Lung microvascular endothelial cell (primary cell): ENCODE results near the gene GPX6. TPM values are rescaled to one million over a fixed set of nuclear protein-coding genes. Genes with fewer than 3 reads are reported as not detected.
"Not testable (repeated sequence)": the region's sequence is repeated elsewhere in the genome, so short reads cannot be mapped to it uniquely, and the experiment has no call there.

Experiments
- DNase-seq, 2 donors: peaks; one replicate each; pipeline versions ENCODE4 v3.0.0 to v3.0.0-alpha.2; 2010; ENCODE audit warnings: low read depth in 2 of 2
- total RNA-seq: library from RNA; depleted of rRNA; stranded (reverse); fragments of >200 nt; gene quantifications from 2 replicates; pipeline ENCODE4 v1.2.1, GENCODE V29; 2014

Gene GPX6
- total RNA-seq, 1 donor from 2014 or later = not detected

DNA sequence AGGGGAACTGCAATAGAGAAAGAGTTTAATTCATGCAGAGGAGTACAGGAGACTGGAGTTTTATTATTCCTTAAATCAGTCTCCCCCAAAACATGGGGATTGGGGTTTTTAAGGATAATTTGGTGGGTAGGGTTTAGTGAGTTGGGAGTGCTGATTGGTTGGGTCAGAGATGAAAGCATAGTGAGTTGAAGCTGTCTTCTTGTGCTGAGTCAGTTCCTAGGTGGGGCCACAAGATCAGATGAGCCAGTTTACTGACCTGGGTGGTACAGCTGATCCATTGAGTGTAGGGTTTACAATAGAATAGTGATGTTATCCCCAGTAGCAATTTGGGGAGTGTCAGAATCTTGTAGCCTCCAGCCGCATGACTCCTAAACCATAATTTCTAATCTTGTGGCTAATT is 29.1 kb downstream of the GPX6 start:
- DNase-seq = no peak

- DNase-seq = no peak
Measured at GRCh38 chr6:28485482-28485881, 30.1 kb downstream of the GPX6 start.

DNA sequence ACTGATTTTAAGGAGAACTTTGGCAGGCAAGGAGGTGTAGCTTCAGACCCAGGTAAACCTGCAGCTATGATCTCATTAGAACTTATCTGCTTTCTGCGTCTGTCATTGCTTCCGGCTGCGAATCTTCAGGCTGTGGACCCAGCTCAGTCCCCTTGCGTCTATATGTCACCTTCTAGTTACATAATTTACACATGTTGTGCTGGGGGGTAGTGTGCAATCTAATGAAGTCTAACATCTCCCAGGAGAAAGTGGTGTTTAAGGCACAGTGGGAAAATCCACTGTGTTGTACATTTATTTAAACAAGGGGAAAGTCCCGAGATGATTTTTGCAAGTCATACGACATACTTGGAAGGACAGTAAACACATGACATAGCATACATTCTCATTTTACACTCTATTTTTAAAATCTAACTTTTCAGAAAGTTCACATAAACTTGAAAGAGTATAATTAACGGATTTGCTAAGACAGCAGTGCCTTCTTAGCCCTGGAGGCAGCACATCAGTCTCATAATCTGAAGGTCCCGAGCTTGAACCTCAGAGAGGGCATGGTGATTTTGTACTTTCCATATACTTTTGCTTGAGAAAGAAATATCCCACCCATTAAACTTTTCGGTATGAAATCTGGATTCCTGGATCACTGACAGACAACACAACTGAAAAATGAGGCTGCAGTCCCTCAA is 35.2 kb downstream of the GPX6 start:
- DNase-seq = no peak

GRCh38 chr6:28478518-28478917 is 37.1 kb downstream of the GPX6 start:
- DNase-seq = no peak

DNA sequence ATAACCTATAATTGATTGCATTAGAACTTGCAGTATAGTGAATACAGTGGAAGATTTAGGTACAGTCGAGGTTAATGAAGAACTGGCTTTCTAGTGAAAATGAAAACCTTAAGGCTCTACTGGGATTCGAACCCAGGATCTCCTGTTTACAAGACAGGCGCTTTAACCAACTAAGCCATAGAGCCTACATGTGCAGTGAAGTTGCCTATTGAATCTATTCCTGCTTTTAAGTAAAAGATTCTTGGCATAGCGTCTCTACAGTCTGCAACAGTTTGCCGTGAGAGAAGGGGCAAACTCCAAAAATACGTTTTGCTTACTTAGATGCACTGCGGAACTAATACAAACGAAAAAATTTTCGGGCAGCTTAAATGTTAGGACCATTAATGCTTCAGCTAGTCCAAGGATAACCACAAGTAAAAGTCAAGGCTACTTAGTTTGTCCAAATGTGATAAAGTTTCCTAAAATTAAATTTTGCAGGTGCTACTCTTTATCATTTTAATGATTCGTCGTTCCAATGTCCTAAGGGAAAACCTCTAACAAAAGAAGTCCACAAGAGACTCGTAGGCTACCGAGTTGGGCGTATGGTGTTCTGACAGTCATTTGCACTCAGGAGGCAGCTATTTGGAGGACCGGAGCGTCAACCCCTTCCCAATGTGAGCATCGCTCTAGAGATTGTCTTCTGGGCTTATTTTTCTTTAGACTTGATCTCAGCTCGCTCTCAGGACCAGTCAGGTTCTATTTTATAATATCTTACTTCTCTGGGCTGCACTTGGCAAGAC is 41.0 kb downstream of the GPX6 start:
- DNase-seq = peak; percentile 35 to 67

GRCh38 chr6:28469153-28469745 is 46.3 kb downstream of the GPX6 start:
- not testable (repeated sequence) for DNase-seq

GRCh38 chr6:28468056-28468455 is 47.5 kb downstream of the GPX6 start:
- DNase-seq = no peak

GRCh38 chr6:28462401-28462800 is 53.2 kb downstream of the GPX6 start:
- DNase-seq = peak in 1 of 2 donors; percentile 5

DNA sequence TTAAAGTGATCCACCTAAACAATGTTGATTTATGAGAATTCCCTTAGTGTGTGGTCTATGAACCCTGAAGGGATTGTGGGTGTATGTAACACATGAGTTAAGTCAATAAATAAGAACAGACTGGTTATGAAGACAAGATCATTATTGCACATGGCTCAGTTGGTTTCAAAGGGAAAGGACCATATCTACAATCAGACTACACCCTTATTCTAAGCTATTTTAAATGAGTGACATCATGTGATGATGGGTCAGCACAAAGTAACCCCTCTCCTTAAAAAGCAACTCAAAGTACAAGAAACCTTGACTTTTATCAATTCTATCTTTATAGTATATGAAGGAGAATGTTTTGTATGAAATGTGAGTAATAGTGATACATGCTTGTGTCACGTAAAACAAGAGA is 57.0 kb downstream of the GPX6 start:
- DNase-seq = no peak

Other genes starting within 250 kb of the GPX6 start
- gene ZSCAN26, start 248.7 kb downstream of the GPX6 start, total RNA-seq = 6.5 and 7.1 TPM in 2 replicates
- gene PGBD1, start 234.2 kb downstream of the GPX6 start, total RNA-seq = 4.1 and 5.0 TPM in 2 replicates
- 8.1 and 9.1 TPM in 2 replicates for gene ZSCAN31, start 179.6 kb downstream of the GPX6 start, total RNA-seq
- gene ZKSCAN3, start 165.8 kb downstream of the GPX6 start, total RNA-seq = 3.1 and 4.0 TPM in 2 replicates
- gene ZSCAN12, start 116.0 kb downstream of the GPX6 start, total RNA-seq = 2.2 and 3.2 TPM in 2 replicates
- 0.20 and 0.65 TPM in 2 replicates for gene ZSCAN23, start 72.3 kb downstream of the GPX6 start, total RNA-seq
- not detected in 2 replicates for gene GPX5, start 10.1 kb upstream of the GPX6 start, total RNA-seq